ENCODE measurements around the gene MAN2B1.

MAN2B1 gene

DNA sequence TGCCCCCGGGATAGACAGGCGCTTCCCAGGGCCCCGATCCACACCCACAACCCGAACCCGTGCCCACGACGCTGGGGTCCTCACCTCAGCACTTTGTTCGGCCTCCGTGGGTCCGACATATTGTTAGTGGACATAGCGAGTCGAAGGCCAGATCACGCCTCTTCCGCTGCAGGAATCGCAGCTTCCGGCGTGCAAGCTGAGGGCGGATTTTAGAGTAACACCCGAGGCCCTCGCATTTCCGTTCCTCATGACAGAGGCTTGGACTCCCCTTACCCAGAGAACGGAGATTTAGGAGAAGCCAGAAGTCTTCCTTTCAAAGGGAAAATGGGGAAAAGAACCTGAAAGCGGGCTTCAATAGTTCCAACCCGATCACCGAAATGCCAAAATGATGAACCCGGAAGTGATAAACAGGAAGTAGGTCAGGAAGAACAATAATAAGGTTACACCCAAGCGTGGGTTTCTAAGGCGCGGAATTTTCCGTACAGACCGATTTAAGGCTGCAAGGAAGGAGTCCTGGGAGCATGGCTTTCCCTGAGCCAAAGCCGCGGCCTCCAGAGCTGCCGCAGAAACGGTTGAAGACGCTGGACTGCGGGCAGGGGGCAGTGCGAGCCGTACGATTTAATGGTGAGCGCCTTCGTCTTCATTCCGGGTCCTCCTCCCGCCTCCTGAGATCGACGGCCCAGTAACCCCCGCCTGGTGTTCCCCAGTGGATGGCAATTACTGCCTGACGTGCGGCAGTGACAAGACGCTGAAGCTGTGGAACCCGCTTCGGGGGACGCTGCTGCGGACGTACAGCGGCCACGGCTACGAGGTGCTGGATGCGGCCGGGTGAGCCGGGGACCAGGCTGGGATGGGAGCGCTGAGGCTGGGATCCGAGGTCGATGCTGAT, 3.0 kb upstream of the MAN2B1 start:
- Histone ChIP-seq H3K27ac (ENCODE audit: low read depth, low read length) (peak overlapping the region; percentile 76), H3K36me3 (ENCODE audit: control insufficient read depth, insufficient read depth, low read length) (no peaks in the 10 kb centered on the region), H2BK15ac (replicated peaks; ENCODE audit: low read depth) (no peak overlapping the region), H4K8ac (ENCODE audit: low read depth, low read length) (no peak overlapping the region), H3K4ac (ENCODE audit: low read depth, low read length) (peak overlapping the region; percentile 28), H3K56ac (ENCODE audit: low read length) (peak overlapping the region; percentile 98), H3K79me1 (ENCODE audit: low read length) (peaks cover 18% of the 10 kb centered on the region), H2BK5ac (ENCODE audit: low read length) (peak overlapping the region; percentile 91), H4K5ac (ENCODE audit: low read length) (peak overlapping the region; percentile 96), H2BK120ac (ENCODE audit: low read depth, low read length) (no peak overlapping the region), H3K18ac (ENCODE audit: low read length) (no peak overlapping the region), H3K4me3 (ENCODE audit: low read length) (peak overlapping the region; percentile 97), H3K4me1 (ENCODE audit: control insufficient read depth, low read depth, low read length) (peaks cover 3% of the 10 kb centered on the region), H3K27me3 (ENCODE audit: insufficient read depth, low read length, poor library complexity) (no peaks in the 10 kb centered on the region), H2AK5ac (ENCODE audit: low read length) (no peak overlapping the region), H3K79me2 (ENCODE audit: control insufficient read depth, insufficient read depth, low read length) (peaks cover 8% of the 10 kb centered on the region), H3K9ac (ENCODE audit: low read length) (peak overlapping the region; percentile 96), H3K4me2 (ENCODE audit: low read length) (peak overlapping the region; percentile 82), H3K23ac (ENCODE audit: low read length) (peak overlapping the region; percentile 68)
- peak; percentile 85 for DNase-seq
- WGBS (ENCODE audit: extremely low coverage, insufficient coverage, low lambda C conversion rate): no CpG with 5 or more reads among the region's 64 CpGs

DNA sequence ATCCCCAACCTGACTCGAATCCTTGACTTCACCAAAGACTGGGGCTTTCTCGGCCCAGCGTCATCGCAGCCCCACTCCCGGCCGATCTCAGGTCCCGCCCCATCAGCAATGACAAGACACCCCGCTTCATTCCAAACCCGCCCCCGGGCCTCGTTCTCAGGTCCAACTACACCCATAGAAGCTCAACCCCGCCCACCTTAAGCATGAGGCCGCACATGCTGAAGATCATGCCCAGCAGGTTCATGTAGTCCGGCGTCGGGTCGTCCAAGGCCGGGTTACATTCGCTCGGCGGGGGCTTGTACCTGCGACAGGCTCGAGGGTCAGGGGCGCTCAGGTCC, 2.4 kb upstream of the MAN2B1 start:
- Histone ChIP-seq H2BK5ac (ENCODE audit: low read length) (no peak overlapping the region), H3K23ac (ENCODE audit: low read length) (peak overlapping the region; percentile 68), H3K18ac (ENCODE audit: low read length) (no peak overlapping the region), H3K4me2 (ENCODE audit: low read length) (peak overlapping the region; percentile 82), H3K4me1 (ENCODE audit: control insufficient read depth, low read depth, low read length) (peaks cover 3% of the 10 kb centered on the region), H3K27me3 (ENCODE audit: insufficient read depth, low read length, poor library complexity) (no peaks in the 10 kb centered on the region), H3K9ac (ENCODE audit: low read length) (peak overlapping the region; percentile 96), H3K79me2 (ENCODE audit: control insufficient read depth, insufficient read depth, low read length) (peaks cover 8% of the 10 kb centered on the region), H3K4ac (ENCODE audit: low read depth, low read length) (peak overlapping the region; percentile 21), H2AK5ac (ENCODE audit: low read length) (no peak overlapping the region), H3K36me3 (ENCODE audit: control insufficient read depth, insufficient read depth, low read length) (no peaks in the 10 kb centered on the region), H4K8ac (ENCODE audit: low read depth, low read length) (no peak overlapping the region), H2BK15ac (replicated peaks; ENCODE audit: low read depth) (no peak overlapping the region), H3K27ac (ENCODE audit: low read depth, low read length) (no peak overlapping the region), H3K56ac (ENCODE audit: low read length) (peak overlapping the region; percentile 98), H3K79me1 (ENCODE audit: low read length) (peaks cover 18% of the 10 kb centered on the region), H3K4me3 (ENCODE audit: low read length) (peak overlapping the region; percentile 97), H2BK120ac (ENCODE audit: low read depth, low read length) (no peak overlapping the region), H4K5ac (ENCODE audit: low read length) (no peak overlapping the region)
- peak; percentile 43 for DNase-seq
- no CpG with 5 or more reads among the region's 24 CpGs for WGBS (ENCODE audit: extremely low coverage, insufficient coverage, low lambda C conversion rate)

DNA sequence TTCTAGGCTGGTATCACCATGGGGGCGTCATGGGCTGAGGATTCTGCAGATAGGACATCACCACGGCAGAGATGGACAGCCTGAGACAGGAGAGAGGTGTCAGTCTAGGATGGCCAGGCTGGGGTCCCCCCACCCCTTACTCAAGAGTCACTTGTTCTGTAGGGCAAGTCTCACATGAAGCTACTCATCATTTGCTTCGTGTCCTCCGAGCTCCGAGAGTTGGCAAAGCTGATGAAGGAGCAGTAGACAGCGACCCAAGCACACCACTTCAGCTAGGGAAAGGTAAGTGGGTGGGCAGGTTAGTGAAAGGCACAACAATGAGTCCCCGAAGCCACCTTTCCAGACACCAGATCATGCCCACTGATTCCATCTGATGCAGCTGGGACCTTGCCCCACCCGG, 1.8 kb upstream of the MAN2B1 start:
- no peak overlapping the region for H3K27ac ChIP-seq (ENCODE audit: low read depth, low read length)
- no peak for DNase-seq
- no peak overlapping the region for H2BK5ac ChIP-seq (ENCODE audit: low read length)
- no peak overlapping the region for H2BK15ac ChIP-seq (replicated peaks; ENCODE audit: low read depth)
- no peaks in the 10 kb centered on the region for H3K27me3 ChIP-seq (ENCODE audit: insufficient read depth, low read length, poor library complexity)
- H3K79me1 ChIP-seq (ENCODE audit: low read length): peaks cover 18% of the 10 kb centered on the region
- no peak overlapping the region for H2AK5ac ChIP-seq (ENCODE audit: low read length)
- H3K36me3 ChIP-seq (ENCODE audit: control insufficient read depth, insufficient read depth, low read length): no peaks in the 10 kb centered on the region
- H3K23ac ChIP-seq (ENCODE audit: low read length): no peak overlapping the region
- peaks cover 8% of the 10 kb centered on the region for H3K79me2 ChIP-seq (ENCODE audit: control insufficient read depth, insufficient read depth, low read length)
- H3K4me1 ChIP-seq (ENCODE audit: control insufficient read depth, low read depth, low read length): peaks cover 3% of the 10 kb centered on the region
- no peak overlapping the region for H3K4ac ChIP-seq (ENCODE audit: low read depth, low read length)
- WGBS (ENCODE audit: extremely low coverage, insufficient coverage, low lambda C conversion rate): no CpG with 5 or more reads among the region's 8 CpGs
- H3K9ac ChIP-seq (ENCODE audit: low read length): peak overlapping the region; percentile 96
- no peak overlapping the region for H4K8ac ChIP-seq (ENCODE audit: low read depth, low read length)
- no peak overlapping the region for H4K5ac ChIP-seq (ENCODE audit: low read length)
- peak overlapping the region; percentile 97 for H3K4me3 ChIP-seq (ENCODE audit: low read length)
- no peak overlapping the region for H2BK120ac ChIP-seq (ENCODE audit: low read depth, low read length)
- peak overlapping the region; percentile 98 for H3K56ac ChIP-seq (ENCODE audit: low read length)
- H3K18ac ChIP-seq (ENCODE audit: low read length): no peak overlapping the region
- H3K4me2 ChIP-seq (ENCODE audit: low read length): peak overlapping the region; percentile 82

DNA sequence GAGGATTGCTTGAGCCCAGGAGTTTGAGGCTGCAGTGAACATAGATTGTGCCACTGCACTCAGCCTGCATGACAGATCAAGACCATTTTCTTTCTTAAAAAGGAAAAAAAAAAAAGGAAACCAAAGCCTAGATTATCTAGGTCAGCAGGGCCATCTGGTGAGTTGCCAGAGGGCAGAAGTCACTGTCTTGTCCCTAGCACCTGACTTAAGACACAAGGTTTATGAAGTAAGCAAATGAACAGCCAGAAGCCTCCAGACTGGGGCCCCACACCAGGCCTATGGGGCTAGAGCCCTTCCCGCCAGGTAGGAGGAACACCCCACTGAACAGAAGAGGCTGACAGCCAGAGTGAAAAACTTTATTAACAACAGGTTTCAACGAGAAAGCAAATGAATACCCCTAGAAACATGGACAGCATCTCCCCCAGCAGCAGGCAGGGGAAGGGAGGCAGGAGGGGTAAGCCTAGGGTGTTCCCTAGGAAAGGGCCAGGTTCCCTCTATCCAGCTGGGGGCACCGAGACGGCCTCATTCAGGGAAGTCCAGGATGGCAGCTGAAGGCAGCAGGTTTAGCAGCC, 1.3 kb upstream of the MAN2B1 start:
- Histone ChIP-seq H2AK5ac (ENCODE audit: low read length) (no peak overlapping the region), H3K36me3 (ENCODE audit: control insufficient read depth, insufficient read depth, low read length) (peaks cover 3% of the 10 kb centered on the region), H2BK15ac (replicated peaks; ENCODE audit: low read depth) (no peak overlapping the region), H3K4me2 (ENCODE audit: low read length) (no peak overlapping the region), H2BK120ac (ENCODE audit: low read depth, low read length) (no peak overlapping the region), H3K79me1 (ENCODE audit: low read length) (peaks cover 18% of the 10 kb centered on the region), H3K27me3 (ENCODE audit: insufficient read depth, low read length, poor library complexity) (no peaks in the 10 kb centered on the region), H3K18ac (ENCODE audit: low read length) (no peak overlapping the region), H3K79me2 (ENCODE audit: control insufficient read depth, insufficient read depth, low read length) (peaks cover 8% of the 10 kb centered on the region), H3K27ac (ENCODE audit: low read depth, low read length) (no peak overlapping the region), H4K8ac (ENCODE audit: low read depth, low read length) (no peak overlapping the region), H2BK5ac (ENCODE audit: low read length) (no peak overlapping the region), H3K56ac (ENCODE audit: low read length) (no peak overlapping the region), H4K5ac (ENCODE audit: low read length) (no peak overlapping the region), H3K4me3 (ENCODE audit: low read length) (no peak overlapping the region), H3K23ac (ENCODE audit: low read length) (no peak overlapping the region), H3K4ac (ENCODE audit: low read depth, low read length) (no peak overlapping the region), H3K4me1 (ENCODE audit: control insufficient read depth, low read depth, low read length) (peaks cover 3% of the 10 kb centered on the region), H3K9ac (ENCODE audit: low read length) (no peak overlapping the region)
- no peak for DNase-seq
- no CpG with 5 or more reads among the region's 4 CpGs for WGBS (ENCODE audit: extremely low coverage, insufficient coverage, low lambda C conversion rate)

DNA sequence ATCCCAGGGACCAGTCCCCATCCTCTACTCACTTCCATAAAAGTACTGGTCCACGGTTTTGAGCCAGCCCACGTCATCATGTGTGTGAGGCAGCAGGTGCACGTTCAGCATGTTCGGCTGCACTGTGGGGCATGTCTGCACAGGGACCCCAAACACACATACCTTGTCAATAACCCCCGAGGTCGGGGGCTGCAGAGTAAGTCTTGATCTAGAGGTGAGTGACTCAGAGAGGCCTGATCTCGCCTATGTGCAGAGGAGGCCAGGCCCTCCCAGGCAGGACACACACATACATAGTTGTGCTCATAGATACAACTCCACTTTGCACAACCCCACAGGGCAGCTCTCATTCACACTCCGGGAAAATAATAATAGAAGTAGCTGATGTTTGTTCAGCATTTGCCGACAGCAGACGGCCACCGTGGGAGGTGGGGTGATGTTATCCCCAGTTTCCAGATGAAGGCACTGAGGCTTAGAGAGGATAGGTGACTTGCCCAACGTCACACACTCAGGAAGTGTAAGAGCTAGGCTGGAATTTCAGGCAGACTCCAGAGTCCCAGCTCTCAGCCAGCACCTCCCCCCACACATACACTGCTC, 774 bp downstream of the MAN2B1 start:
- no peak overlapping the region for H3K27ac ChIP-seq (ENCODE audit: low read depth, low read length)

More for the DNA sequence above, 774 bp downstream of the MAN2B1 start:
- Histone ChIP-seq H3K4me2 (ENCODE audit: low read length) (peak overlapping the region; percentile 100), H3K4me3 (ENCODE audit: low read length) (peak overlapping the region; percentile 61), H3K27me3 (ENCODE audit: insufficient read depth, low read length, poor library complexity) (no peaks in the 10 kb centered on the region), H2BK5ac (ENCODE audit: low read length) (no peak overlapping the region), H3K36me3 (ENCODE audit: control insufficient read depth, insufficient read depth, low read length) (peaks cover 5% of the 10 kb centered on the region), H3K79me2 (ENCODE audit: control insufficient read depth, insufficient read depth, low read length) (peaks cover 8% of the 10 kb centered on the region), H3K79me1 (ENCODE audit: low read length) (peaks cover 17% of the 10 kb centered on the region), H3K18ac (ENCODE audit: low read length) (no peak overlapping the region), H3K4me1 (ENCODE audit: control insufficient read depth, low read depth, low read length) (peaks cover 3% of the 10 kb centered on the region), H3K56ac (ENCODE audit: low read length) (peak overlapping the region; percentile 98), H4K8ac (ENCODE audit: low read depth, low read length) (no peak overlapping the region), H4K5ac (ENCODE audit: low read length) (no peak overlapping the region), H2BK120ac (ENCODE audit: low read depth, low read length) (no peak overlapping the region), H2AK5ac (ENCODE audit: low read length) (peak overlapping the region; percentile 88), H3K9ac (ENCODE audit: low read length) (peak overlapping the region; percentile 97), H3K23ac (ENCODE audit: low read length) (peak overlapping the region; percentile 80), H3K4ac (ENCODE audit: low read depth, low read length) (no peak overlapping the region), H2BK15ac (replicated peaks; ENCODE audit: low read depth) (no peak overlapping the region)
- WGBS (ENCODE audit: extremely low coverage, insufficient coverage, low lambda C conversion rate): no CpG with 5 or more reads among the region's 12 CpGs
- DNase-seq: peak; percentile 25

All from mesendoderm (in vitro differentiated cells).